ENCODE data around the gene NLK. TPM values are rescaled to one million over a fixed set of nuclear protein-coding genes. Genes with fewer than 3 reads are reported as not detected.

The NLK gene
- total RNA-seq, 1 donor from 2014 or later = 22.6 TPM

DNA sequence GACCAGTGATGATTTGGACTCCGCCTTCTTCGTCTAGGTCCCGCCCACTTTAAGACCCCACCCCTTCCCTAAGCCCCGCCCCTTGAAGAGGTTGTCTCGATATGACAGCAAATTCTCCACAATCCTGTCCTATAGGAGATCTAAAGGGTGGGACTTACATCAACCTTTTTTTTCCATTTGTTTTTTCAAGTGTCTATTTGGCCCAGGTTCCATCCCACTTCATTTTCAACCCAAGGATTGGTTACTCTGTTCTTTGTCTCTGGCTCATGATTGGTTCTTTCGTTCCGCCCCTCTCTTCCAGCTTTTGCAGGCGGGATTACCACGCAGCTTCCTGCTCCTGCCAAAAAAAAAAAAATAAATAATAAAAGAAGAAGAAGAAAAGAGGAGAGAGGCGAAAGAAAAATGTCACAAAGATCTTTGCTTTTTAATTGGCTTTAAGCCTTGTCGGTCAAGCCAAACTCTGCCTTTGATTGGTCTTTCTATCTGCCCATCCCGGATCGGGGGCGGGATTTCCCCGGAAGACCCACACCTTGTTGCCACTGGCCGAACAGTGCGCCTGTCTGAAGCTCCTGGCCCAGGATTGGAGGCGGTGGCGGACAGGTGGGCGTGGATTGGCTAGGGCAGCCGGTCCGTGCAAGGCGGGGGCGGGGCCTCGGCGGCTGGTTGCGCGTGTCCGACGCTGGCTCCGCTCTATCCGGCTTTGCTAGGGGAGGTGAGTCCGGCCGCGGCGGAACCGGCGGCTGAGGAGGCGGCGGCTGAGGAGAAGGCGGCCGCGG lies 1.2 kb upstream of the NLK start:
- Histone ChIP-seq H3K27ac (peak overlapping the region; percentile 90), H3K4me3 (peak overlapping the region; percentile 78), H3K36me3 (no peaks in the 10 kb centered on the region), H3K4me1 (peaks cover 32% of the 10 kb centered on the region), H3K9me3 (no peaks in the 10 kb centered on the region), H3K27me3 (no peaks in the 10 kb centered on the region)
- ATAC-seq (peak; percentile 98), DNase-seq (peak; percentile 100)
- intact Hi-C loops (cut with DNase I) = no loop called here
- TF ChIP-seq, protein P1, sequence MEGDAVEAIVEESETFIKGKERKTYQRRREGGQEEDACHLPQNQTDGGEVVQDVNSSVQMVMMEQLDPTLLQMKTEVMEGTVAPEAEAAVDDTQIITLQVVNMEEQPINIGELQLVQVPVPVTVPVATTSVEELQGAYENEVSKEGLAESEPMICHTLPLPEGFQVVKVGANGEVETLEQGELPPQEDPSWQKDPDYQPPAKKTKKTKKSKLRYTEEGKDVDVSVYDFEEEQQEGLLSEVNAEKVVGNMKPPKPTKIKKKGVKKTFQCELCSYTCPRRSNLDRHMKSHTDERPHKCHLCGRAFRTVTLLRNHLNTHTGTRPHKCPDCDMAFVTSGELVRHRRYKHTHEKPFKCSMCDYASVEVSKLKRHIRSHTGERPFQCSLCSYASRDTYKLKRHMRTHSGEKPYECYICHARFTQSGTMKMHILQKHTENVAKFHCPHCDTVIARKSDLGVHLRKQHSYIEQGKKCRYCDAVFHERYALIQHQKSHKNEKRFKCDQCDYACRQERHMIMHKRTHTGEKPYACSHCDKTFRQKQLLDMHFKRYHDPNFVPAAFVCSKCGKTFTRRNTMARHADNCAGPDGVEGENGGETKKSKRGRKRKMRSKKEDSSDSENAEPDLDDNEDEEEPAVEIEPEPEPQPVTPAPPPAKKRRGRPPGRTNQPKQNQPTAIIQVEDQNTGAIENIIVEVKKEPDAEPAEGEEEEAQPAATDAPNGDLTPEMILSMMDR (IDR thresholded peaks at IDR 0.05) = no peak

DNA sequence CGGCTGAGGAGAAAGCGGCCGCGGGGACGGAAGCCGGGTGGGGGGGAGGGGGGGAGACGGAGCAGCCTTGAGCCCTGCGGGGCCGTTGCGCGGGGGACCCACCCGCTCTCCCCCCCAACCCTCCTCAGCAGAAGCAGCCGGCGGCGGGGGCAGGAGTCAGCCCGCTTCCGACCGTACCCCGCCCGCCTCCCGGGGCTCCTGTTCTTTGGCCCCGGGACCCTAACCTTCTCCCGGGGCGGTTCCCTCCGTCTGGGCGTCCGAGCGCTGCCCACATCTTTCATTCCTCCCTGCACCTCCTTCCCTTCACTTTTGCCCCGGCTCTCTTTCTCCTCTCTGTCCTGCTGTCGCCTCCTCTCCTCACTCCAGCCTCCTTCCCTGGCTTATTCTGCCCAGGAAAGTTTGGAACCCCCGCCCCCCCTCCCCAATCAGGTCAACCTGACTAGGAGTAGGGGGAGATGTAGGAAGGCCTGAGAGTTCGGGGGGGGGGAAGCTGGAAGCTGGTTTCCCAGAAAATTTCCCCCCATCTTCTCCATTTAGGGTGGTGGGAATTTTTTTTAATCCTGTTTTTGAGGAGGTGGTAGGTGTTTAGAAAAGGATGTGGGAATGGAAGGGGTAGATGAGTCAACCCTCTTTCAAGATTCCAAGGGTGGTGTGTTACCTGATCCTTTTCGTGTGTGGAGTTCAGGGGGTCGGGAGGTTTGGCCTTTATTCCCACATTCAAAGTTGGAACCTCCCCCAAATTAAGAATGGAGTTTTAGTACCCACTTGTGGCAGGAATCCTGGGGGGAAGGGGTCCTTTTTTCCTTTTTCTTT lies 427 bp upstream of the NLK start:
- TF ChIP-seq, protein P1 (IDR thresholded peaks at IDR 0.05) = no peak
- H3K27me3 ChIP-seq = no peaks in the 10 kb centered on the region
- H3K4me3 ChIP-seq = peak overlapping the region; percentile 78
- peak overlapping the region; percentile 90 for H3K27ac ChIP-seq
- peaks cover 32% of the 10 kb centered on the region for H3K4me1 ChIP-seq
- no peaks in the 10 kb centered on the region for H3K9me3 ChIP-seq
- H3K36me3 ChIP-seq = no peaks in the 10 kb centered on the region
- intact Hi-C loops (cut with DNase I) = no loop called here
- no peak for DNase-seq
- ATAC-seq = peak; percentile 30

DNA sequence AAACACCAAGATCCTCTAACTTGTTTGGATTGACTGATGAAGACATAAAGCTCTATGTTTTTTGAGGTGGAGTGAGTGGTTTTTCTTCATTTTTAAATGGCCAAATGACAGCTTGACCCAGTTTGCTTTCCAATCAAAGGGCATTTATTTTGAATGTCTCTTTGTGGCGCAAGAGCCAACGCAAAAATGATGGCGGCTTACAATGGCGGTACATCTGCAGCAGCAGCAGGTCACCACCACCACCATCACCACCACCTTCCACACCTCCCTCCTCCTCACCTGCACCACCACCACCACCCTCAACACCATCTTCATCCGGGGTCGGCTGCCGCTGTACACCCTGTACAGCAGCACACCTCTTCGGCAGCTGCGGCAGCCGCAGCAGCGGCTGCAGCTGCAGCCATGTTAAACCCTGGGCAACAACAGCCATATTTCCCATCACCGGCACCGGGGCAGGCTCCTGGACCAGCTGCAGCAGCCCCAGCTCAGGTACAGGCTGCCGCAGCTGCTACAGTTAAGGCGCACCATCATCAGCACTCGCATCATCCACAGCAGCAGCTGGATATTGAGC lies 329 bp downstream of the NLK start:
- H3K4me1 ChIP-seq = peaks cover 32% of the 10 kb centered on the region
- peak overlapping the region; percentile 90 for H3K27ac ChIP-seq
- H3K27me3 ChIP-seq = no peaks in the 10 kb centered on the region
- ATAC-seq (no peak), DNase-seq (no peak)
- no peaks in the 10 kb centered on the region for H3K9me3 ChIP-seq
- no peaks in the 10 kb centered on the region for H3K36me3 ChIP-seq
- intact Hi-C loops (cut with DNase I) = no loop called here
- H3K4me3 ChIP-seq = peak overlapping the region; percentile 78
- TF ChIP-seq, protein P1 (IDR thresholded peaks at IDR 0.05) = no peak

DNA sequence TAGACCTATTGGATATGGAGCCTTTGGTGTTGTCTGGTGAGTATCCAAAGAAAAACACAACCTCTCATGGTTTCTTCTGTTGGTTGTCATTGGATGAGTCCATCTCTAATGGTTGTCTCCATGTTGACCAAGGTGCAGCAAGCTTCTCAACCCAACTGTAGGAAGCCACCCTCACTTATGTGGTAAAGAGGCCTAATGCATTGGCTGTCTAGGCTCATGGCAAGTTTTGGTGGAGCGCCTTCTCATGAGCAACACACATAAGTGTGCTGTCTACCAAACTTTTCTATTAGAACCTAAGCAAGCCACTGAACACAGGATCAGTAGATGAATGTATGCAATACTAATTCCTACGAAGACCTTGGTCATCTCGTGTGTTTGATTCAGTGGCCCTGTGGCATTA lies 819 bp downstream of the NLK start:
- Histone ChIP-seq H3K27me3 (no peaks in the 10 kb centered on the region), H3K4me3 (peak overlapping the region; percentile 15), H3K4me1 (peaks cover 32% of the 10 kb centered on the region), H3K36me3 (no peaks in the 10 kb centered on the region), H3K9me3 (no peaks in the 10 kb centered on the region), H3K27ac (no peak overlapping the region)
- no peak for ATAC-seq
- intact Hi-C loops (cut with DNase I) = no loop called here
- TF ChIP-seq, protein P1 (IDR thresholded peaks at IDR 0.05) = no peak
- no peak for DNase-seq

DNA sequence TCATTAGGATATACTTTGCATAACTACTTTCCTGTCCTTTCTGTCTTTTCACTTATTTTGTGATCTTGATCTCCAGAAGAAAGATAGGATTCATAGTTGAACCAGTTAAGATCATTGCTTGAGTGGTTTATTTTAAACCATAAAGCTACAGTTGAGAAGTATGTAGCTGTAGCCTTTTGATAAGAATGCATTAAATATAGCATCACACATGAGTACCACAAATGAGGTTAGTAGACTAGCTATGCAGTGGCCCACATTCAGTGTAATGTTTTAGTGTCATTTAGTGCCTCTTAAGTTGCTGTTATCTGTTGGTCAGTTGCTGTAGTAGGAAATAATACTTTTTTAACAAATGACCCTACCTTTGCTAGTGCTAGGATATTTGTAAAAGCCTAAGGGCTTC lies 1.3 kb downstream of the NLK start:
- TF ChIP-seq, protein P1 (IDR thresholded peaks at IDR 0.05) = no peak
- DNase-seq = no peak
- H3K9me3 ChIP-seq = no peaks in the 10 kb centered on the region
- H3K27ac ChIP-seq = no peak overlapping the region
- no peaks in the 10 kb centered on the region for H3K36me3 ChIP-seq
- peaks cover 32% of the 10 kb centered on the region for H3K4me1 ChIP-seq
- no peaks in the 10 kb centered on the region for H3K27me3 ChIP-seq
- intact Hi-C loops (cut with DNase I) = no loop called here
- H3K4me3 ChIP-seq = peak overlapping the region; percentile 15
- ATAC-seq = no peak
